AG10803 (cell line): ENCODE results near the gene MYO16.

ENCODE experiments used
- DNase-seq: peaks from one replicate; pipeline ENCODE4 v3.0.0; 2010; ENCODE audit warnings: low read depth
- H3K4me3 ChIP-seq: 2 replicates; pipeline ENCODE4 v1.5.1; 2011; ENCODE audit warnings: mild to moderate bottlenecking, low read length, control low read depth
- CTCF ChIP-seq: conservative IDR thresholded peaks from 2 replicates; pipeline ENCODE4 v1.5.1; 2011; ENCODE audit warnings: mild to moderate bottlenecking, low read length, control low read depth, inconsistent platforms

The MYO16 gene

GRCh38 chr13:109206616-109207015, 577.2 kb downstream of the MYO16 start:
- no peak overlapping the region for H3K4me3 ChIP-seq
- TF ChIP-seq CTCF, result no peak
- no peak for DNase-seq

GRCh38 chr13:109207622-109208021, 578.2 kb downstream of the MYO16 start:
- no peak for TF ChIP-seq CTCF
- no peak overlapping the region for H3K4me3 ChIP-seq
- DNase-seq, result no peak

- no peak for DNase-seq
- TF ChIP-seq CTCF, result no peak
- no peak overlapping the region for H3K4me3 ChIP-seq
These were observed 579.1 kb downstream of the MYO16 start for GRCh38 chr13:109208522-109208921.

GRCh38 chr13:109209526-109209925, 580.1 kb downstream of the MYO16 start:
- no peak for DNase-seq

GRCh38 chr13:109211616-109212015, 582.2 kb downstream of the MYO16 start:
- no peak overlapping the region for H3K4me3 ChIP-seq
- no peak for TF ChIP-seq CTCF
- DNase-seq, result peak; percentile 36

More at GRCh38 chr13:109209526-109209925, 580.1 kb downstream of the MYO16 start:
- no peak for TF ChIP-seq CTCF
- no peak overlapping the region for H3K4me3 ChIP-seq

- H3K4me3 ChIP-seq, result no peak overlapping the region
- TF ChIP-seq CTCF, result no peak
- DNase-seq, result no peak
These were observed 583.2 kb downstream of the MYO16 start for GRCh38 chr13:109212650-109213049.

- no peak for DNase-seq
These were observed 584.3 kb downstream of the MYO16 start for GRCh38 chr13:109213714-109214113.

More at GRCh38 chr13:109213714-109214113, 584.3 kb downstream of the MYO16 start:
- no peak for TF ChIP-seq CTCF
- no peak overlapping the region for H3K4me3 ChIP-seq
